HepG2 (cell line): Measurements from ENCODE around the gene ZNF22. TPM values are rescaled to one million over a fixed set of nuclear protein-coding genes. Genes with fewer than 3 reads are reported as not detected.
A peak's percentile ranks its signal among the peaks of the same experiment; 100 is the strongest.

ENCODE experiments used
- ATAC-seq: fragments of 200-7000 bp; cut with Tn5 transposase; 3 replicates; pipeline ENCODE4 v1.9.1; 2020; ENCODE audit warnings: mild to moderate bottlenecking, moderate library complexity
- BruUV-seq: library from RNA; stranded (reverse); fragments of 400-500 nt; replicated peaks from 2 replicates; lab custom pipeline; 2021; lab: Mats Ljungman, UMichigan
- CTCF ChIA-PET: fragments of 300-600 bp; formaldehyde crosslinking; extraction: SDS; loops from one replicate; lab custom pipeline; 2021; ENCODE audit warnings: low total read pairs, inconsistent platforms, low intra/inter-chr PET ratio; lab: Yijun Ruan, JAX
- POLR2A ChIA-PET: fragments of 350-600 bp; sonication (Branson Sonifier 250); formaldehyde crosslinking; loops from one replicate; lab custom pipeline; 2020; ENCODE audit warnings: antibody characterized with exemption, inconsistent platforms; lab: Yijun Ruan, JAX
- DNase-seq: peaks from one replicate; pipeline ENCODE4 v3.0.0-alpha.2; 2015; ENCODE audit warnings: low spot score
- FAIRE-seq: peaks from 3 replicates; lab custom pipeline; 2011; peaks lifted over from hg19 to GRCh38; lab: Jason Lieb, UNC
- H2AFZ ChIP-seq: one replicate; pipeline ENCODE4 v1.6.1; 2011; ENCODE audit warnings: low read length, inconsistent platforms
- H3K27ac ChIP-seq: fragments of 300-600 bp; 3 replicates; pipeline ENCODE4 v1.8.0; 2011; ENCODE audit warnings: mixed run types, mild to moderate bottlenecking, mixed read lengths, low read length, inconsistent platforms; ENCODE audit not compliant: insufficient read depth; ENCODE audit errors: extremely low read length
- H3K27me3 ChIP-seq, 2 experiments: fragments of 200-600 bp in 1 of 2; 2 replicates in 1 of 2; 3 replicates in 1 of 2; pipeline versions ENCODE4 v1.6.0 to v1.8.0; 2011; ENCODE audit warnings: low read length in 2 of 2, mild to moderate bottlenecking in 2 of 2, moderate library complexity in 2 of 2, inconsistent platforms in 1 of 2; ENCODE audit not compliant: insufficient read depth in 2 of 2, control insufficient read depth in 1 of 2
- H3K36me3 ChIP-seq, 2 experiments: fragments of 200-600 bp in 1 of 2; replicated peaks in 1 of 2; 2 replicates in 1 of 2; 3 replicates in 1 of 2; pipeline versions ENCODE4 v1.5.1 to v1.8.0; 2011; ENCODE audit warnings: low read length in 2 of 2, inconsistent platforms in 1 of 2; ENCODE audit not compliant: insufficient read depth in 2 of 2, control insufficient read depth in 1 of 2
- H3K4me1 ChIP-seq: 2 replicates; pipeline ENCODE4 v1.5.1; 2012; ENCODE audit warnings: low read length, inconsistent platforms; ENCODE audit not compliant: insufficient read depth
- H3K4me2 ChIP-seq: 2 replicates; pipeline ENCODE4 v1.6.0; 2011; ENCODE audit warnings: low read depth, low read length, inconsistent platforms
- H3K4me3 ChIP-seq, 3 experiments: fragments of 200-600 bp in 1 of 3; sonication (generic), shearing (Covaris generic) in 1 of 3; replicated peaks in 1 of 3; 2 replicates each; pipeline ENCODE4 v1.5.1; 2011 to 2016; ENCODE audit warnings: low read length in 3 of 3, inconsistent platforms in 2 of 3, low read depth in 2 of 3, mild to moderate bottlenecking in 2 of 3, control low read depth in 1 of 3, mixed read lengths in 1 of 3; ENCODE audit not compliant: insufficient read depth in 1 of 3
- H3K79me2 ChIP-seq: one replicate; pipeline ENCODE4 v1.6.1; 2011; ENCODE audit warnings: low read length, inconsistent platforms; ENCODE audit not compliant: insufficient read depth
- H3K9ac ChIP-seq: 2 replicates; pipeline ENCODE4 v1.6.0; 2011; ENCODE audit warnings: mild to moderate bottlenecking, low read depth, low read length, inconsistent platforms; ENCODE audit not compliant: insufficient read depth
- H3K9me3 ChIP-seq: 2 replicates; pipeline ENCODE4 v1.5.1; 2012; ENCODE audit warnings: mild to moderate bottlenecking, low read length
- H4K20me1 ChIP-seq: 2 replicates; pipeline ENCODE4 v1.6.0; 2011; ENCODE audit warnings: inconsistent platforms, mild to moderate bottlenecking, low read length, moderate library complexity; ENCODE audit not compliant: insufficient read depth
- CEBPG ChIP-seq: IDR thresholded peaks from 2 replicates; pipeline ENCODE4 v1.6.1; 2016
- GTF2F1 ChIP-seq: fragments of 150-350 bp; IDR thresholded peaks from 2 replicates; pipeline ENCODE4 v1.6.1; 2014; ENCODE audit warnings: low read length
- HNRNPK ChIP-seq: fragments of 200-400 bp; formaldehyde crosslinking; IDR thresholded peaks from 2 replicates; pipeline ENCODE4 v1.6.1; 2018; ENCODE audit warnings: low read length, low read depth, moderate library complexity, mild to moderate bottlenecking; ENCODE audit not compliant: poor library complexity, severe bottlenecking
- HOXA7 ChIP-seq: sonication (generic); formaldehyde crosslinking; IDR thresholded peaks from 2 replicates; pipeline ENCODE4 v1.8.1; 2022; ENCODE audit warnings: mild to moderate bottlenecking, missing genetic modification reagents, moderate library complexity
- KDM5A ChIP-seq: fragments of 200-600 bp; sonication (generic); IDR thresholded peaks from 2 replicates; pipeline ENCODE4 v1.7.0; 2018; ENCODE audit warnings: antibody characterized with exemption, mild to moderate bottlenecking, low read length, borderline replicate concordance
- PCBP2 ChIP-seq: fragments of 200-400 bp; formaldehyde crosslinking; optimal IDR thresholded peaks from 2 replicates; pipeline ENCODE3; 2018; ENCODE audit warnings: low read length, low read depth; ENCODE audit not compliant: poor library complexity, severe bottlenecking
- RARG ChIP-seq: sonication (generic); formaldehyde crosslinking; IDR thresholded peaks from 2 replicates; pipeline ENCODE4 v1.4.0; 2020; ENCODE audit warnings: low read depth, mild to moderate bottlenecking, missing genetic modification reagents
- RFX1 ChIP-seq: fragments of 450-650 bp; IDR thresholded peaks from 2 replicates; pipeline ENCODE4 v1.6.1; 2017
- RFX5 ChIP-seq: IDR thresholded peaks from 2 replicates; pipeline ENCODE4 v1.6.1; 2011; ENCODE audit warnings: low read depth, low read length, improper control_type of control experiment
- SMC3 ChIP-seq: IDR thresholded peaks from 2 replicates; pipeline ENCODE4 v1.6.1; 2011; ENCODE audit warnings: low read length, improper control_type of control experiment
- ZBTB42 ChIP-seq: sonication (generic); formaldehyde crosslinking; IDR thresholded peaks from 2 replicates; pipeline ENCODE4 v1.5.0; 2020; ENCODE audit warnings: mild to moderate bottlenecking, missing genetic modification reagents
- ZMYM3 ChIP-seq: sonication (generic); formaldehyde crosslinking; IDR thresholded peaks from 2 replicates; pipeline ENCODE4 v1.5.1; 2020; ENCODE audit warnings: mild to moderate bottlenecking, missing genetic modification reagents
- ZNF160 ChIP-seq: sonication (generic); formaldehyde crosslinking; IDR thresholded peaks from 2 replicates; pipeline ENCODE4 v1.8.0; 2022; ENCODE audit warnings: mild to moderate bottlenecking, inconsistent platforms, missing genetic modification reagents
- ZNF768 ChIP-seq: sonication (generic); formaldehyde crosslinking; IDR thresholded peaks from 2 replicates; pipeline ENCODE4 v1.4.0; 2020; ENCODE audit warnings: missing genetic modification reagents
- ZNF790 ChIP-seq: sonication (generic); formaldehyde crosslinking; IDR thresholded peaks from 2 replicates; pipeline ENCODE4 v1.8.0; 2022; ENCODE audit warnings: missing genetic modification reagents, mild to moderate bottlenecking, borderline replicate concordance
- WGBS: methylation state at CpG from one replicate; pipeline ENCODE4 v1.1.6; 2017; ENCODE audit warnings: low lambda C conversion rate; 5-methylcytosine and 5-hydroxymethylcytosine counted together
- in situ Hi-C: cut with HindIII; loops from 2 replicates; pipeline ENCODE4 v1.10.0; 2017; ENCODE audit warnings: low pct_unique_long_range_greater_than_20kb; ENCODE audit not compliant: extremely low pct_ligation_motif_present
- intact Hi-C: fragments of 100-400 bp; cut with micrococcal nuclease; formaldehyde crosslinking; loops from one replicate; pipeline ENCODE4 v1.10.0; 2022; ENCODE audit not compliant: unreplicated experiment
- polyA plus RNA-seq, 8 experiments: library from polyadenylated mRNA; depleted of rRNA in 3 of 8; stranded (reverse) in 7 of 8; unstranded in 1 of 8; fragments of >200 nt; fragmentation: Illumina TruSeq in 4 of 8; extraction: Trizol in 4 of 8; gene quantifications; 2 replicates each; pipeline versions ENCODE4 v1.2.1 to v1.2.3, GENCODE V29; 2011 to 2016; ENCODE audit warnings: low read depth in 4 of 8, missing spikeins in 1 of 8, mixed read lengths in 1 of 8; ENCODE audit not compliant: insufficient read depth in 1 of 8
- total RNA-seq, 5 experiments: library from RNA; depleted of rRNA; stranded (reverse); fragments of >200 nt; fragmentation: Illumina TruSeq; extraction: Trizol; gene quantifications; 2 replicates each; pipeline ENCODE4 v1.2.3, GENCODE V29; 2016; ENCODE audit warnings: low read depth in 1 of 5
- TF ChIP-seq, protein P1 (sequence below): sonication (generic); formaldehyde crosslinking; IDR thresholded peaks from 2 replicates; pipeline ENCODE4 v1.4.0; 2020; ENCODE audit warnings: missing genetic modification reagents

Gene ZNF22
- total and polyA plus RNA-seq, 2 of the 13 experiments (the other 11 are each of a cell fraction or from before 2014, with no cell fraction given) = 0.40 to 1.3 TPM

DNA sequence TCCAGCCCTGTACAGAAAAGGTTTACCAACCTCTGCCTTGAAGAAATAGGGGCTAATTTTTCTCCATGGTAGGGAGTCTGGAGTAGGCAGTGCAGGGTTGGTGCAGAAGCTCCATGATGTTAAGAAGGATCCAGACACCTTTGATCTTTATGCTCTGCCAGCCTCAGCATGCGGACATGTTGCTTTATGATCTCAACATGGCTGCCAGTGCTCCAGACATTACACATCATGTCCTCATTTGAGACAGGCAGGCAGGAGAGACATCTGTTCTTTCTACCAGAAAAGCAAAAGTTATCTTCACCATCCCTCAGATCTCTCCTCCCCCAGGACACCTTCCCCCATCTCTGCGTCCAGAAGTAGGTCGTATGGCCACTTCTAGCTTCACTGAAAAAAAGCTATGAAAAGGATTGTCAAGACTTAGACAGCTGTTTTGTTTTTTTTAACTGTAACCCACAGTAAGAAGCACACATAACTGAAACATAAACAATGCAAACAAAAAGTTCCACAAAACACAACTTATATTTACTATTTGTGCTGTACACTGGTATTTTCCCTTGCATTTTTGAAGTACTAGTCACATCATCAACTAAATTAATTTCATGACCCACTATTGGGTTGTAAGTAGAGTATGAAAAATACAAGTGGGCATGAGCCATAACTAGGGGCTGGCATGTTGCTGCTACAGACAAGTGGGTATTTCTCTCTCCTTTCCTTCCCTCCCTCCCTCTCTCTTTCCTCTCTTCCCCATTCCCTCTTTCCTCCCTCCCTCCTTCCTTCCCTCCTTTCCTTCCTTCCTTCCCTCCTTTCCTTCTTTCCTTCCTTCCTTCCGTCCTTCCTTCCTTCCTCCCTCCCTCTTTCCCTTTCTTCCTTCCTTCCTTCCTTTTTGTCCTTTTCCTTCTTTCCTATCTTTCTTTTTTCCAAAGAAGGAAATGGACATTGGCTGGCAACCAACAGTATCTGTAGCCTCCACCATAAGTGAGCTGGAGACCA lies 43.7 kb upstream of the ZNF22 start:
- Histone ChIP-seq H3K4me2 (no peak overlapping the region), H3K27ac (no peak overlapping the region), H3K4me1 (peaks cover 65% of the 10 kb centered on the region), H4K20me1 (no peaks in the 10 kb centered on the region), H3K36me3 (peaks cover 0 to 6% of the 10 kb centered on the region in 2 experiments; a peak in 2 of 5 replicates), H3K9me3 (no peaks in the 10 kb centered on the region), H3K9ac (no peak overlapping the region), H3K4me3 (no peak overlapping the region), H3K27me3 (no peaks in the 10 kb centered on the region; a peak in 1 of 5 replicates), H2AFZ (no peak overlapping the region), H3K79me2 (peaks cover 34% of the 10 kb centered on the region)
- ATAC-seq (no peak), DNase-seq (no peak), FAIRE-seq (no peak)
- intact Hi-C loops = no loop called here
- POLR2A ChIA-PET = interaction anchor here (1.5 to 13.2 kb wide), 3 partner anchors 7 to 20 kb away, joined by 4 to 407 read pairs (median 4); partner anchors contain the start of gene DEPP1
- TF ChIP-seq HNRNPK (peak; percentile 44), RFX5 (no peak), ZNF768 (CRISPR knock-in tag) (no peak), PCBP2 (peak; percentile 92), GTF2F1 (no peak), ZNF790 (CRISPR knock-in tag) (no peak), CEBPG (CRISPR knock-in tag) (no peak), RFX1 (no peak), ZNF160 (no peak), ZMYM3 (peak; percentile 44; the same call in 1 of the 2 replicates), ZBTB42 (CRISPR knock-in tag) (no peak), KDM5A (no peak), HOXA7 (CRISPR knock-in tag) (no peak), SMC3 (no peak), RARG (CRISPR knock-in tag) (no peak)
- TF ChIP-seq, protein P1, sequence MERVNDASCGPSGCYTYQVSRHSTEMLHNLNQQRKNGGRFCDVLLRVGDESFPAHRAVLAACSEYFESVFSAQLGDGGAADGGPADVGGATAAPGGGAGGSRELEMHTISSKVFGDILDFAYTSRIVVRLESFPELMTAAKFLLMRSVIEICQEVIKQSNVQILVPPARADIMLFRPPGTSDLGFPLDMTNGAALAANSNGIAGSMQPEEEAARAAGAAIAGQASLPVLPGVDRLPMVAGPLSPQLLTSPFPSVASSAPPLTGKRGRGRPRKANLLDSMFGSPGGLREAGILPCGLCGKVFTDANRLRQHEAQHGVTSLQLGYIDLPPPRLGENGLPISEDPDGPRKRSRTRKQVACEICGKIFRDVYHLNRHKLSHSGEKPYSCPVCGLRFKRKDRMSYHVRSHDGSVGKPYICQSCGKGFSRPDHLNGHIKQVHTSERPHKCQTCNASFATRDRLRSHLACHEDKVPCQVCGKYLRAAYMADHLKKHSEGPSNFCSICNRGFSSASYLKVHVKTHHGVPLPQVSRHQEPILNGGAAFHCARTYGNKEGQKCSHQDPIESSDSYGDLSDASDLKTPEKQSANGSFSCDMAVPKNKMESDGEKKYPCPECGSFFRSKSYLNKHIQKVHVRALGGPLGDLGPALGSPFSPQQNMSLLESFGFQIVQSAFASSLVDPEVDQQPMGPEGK (CRISPR knock-in tag) = no peak
- BruUV-seq = no TSS peak
- in situ Hi-C loops = loop anchor here (25.0 kb wide), 1 partner anchor 1545 kb away; the partner anchor contains the start of gene HNRNPF
- WGBS = 96% methylated on average over 4 of the region's 4 CpGs
- CTCF ChIA-PET = no interaction called here
